Stomach (tissue), 9 donors: ENCODE measurements around the gene LRRC4B. TPM values are rescaled to one million over a fixed set of nuclear protein-coding genes. Genes with fewer than 3 reads are reported as not detected.

Experiments
- DNase-seq, 2 donors: peaks; one replicate each; pipeline versions ENCODE4 v3.0.0 to v3.0.0-alpha.2; 2013 to 2019
- H3K27ac ChIP-seq, 5 donors: fragments of 200-600 bp in 4 of 5; sonication (generic) in 4 of 5; one replicate each; pipeline ENCODE4 v1.5.1; 2013 to 2019; ENCODE audit warnings: mild to moderate bottlenecking in 1 of 5, moderate library complexity in 1 of 5
- H3K27me3 ChIP-seq, 3 donors: fragments of 200-600 bp; sonication (generic); one replicate each; pipeline ENCODE4 v1.5.1; 2017 to 2019; ENCODE audit warnings: mixed run types in 1 of 3
- H3K36me3 ChIP-seq, 4 donors: fragments of 200-600 bp; sonication (generic); 1 replicate in 3 of 4; 2 replicates in 1 of 4; pipeline ENCODE4 v1.5.1; 2016 to 2019
- H3K4me1 ChIP-seq, 4 donors: fragments of 200-600 bp; sonication (generic); one replicate each; pipeline ENCODE4 v1.5.1; 2016 to 2019
- H3K4me3 ChIP-seq, 4 donors: fragments of 200-600 bp; sonication (generic) in 3 of 4; one replicate each; pipeline ENCODE4 v1.5.1; 2016 to 2019; ENCODE audit warnings: mild to moderate bottlenecking in 1 of 4
- H3K9me3 ChIP-seq, 4 donors: fragments of 200-600 bp; sonication (generic); one replicate each; pipeline ENCODE4 v1.5.1; 2016 to 2019
- EP300 ChIP-seq: sonication (generic); formaldehyde crosslinking; IDR thresholded peaks from one replicate; pipeline ENCODE4 v1.6.1; 2017; ENCODE audit warnings: antibody characterized with exemption
- POLR2A ChIP-seq, 4 donors: fragments of 450-650 bp; IDR thresholded peaks; one replicate each; pipeline ENCODE4 v1.6.1; 2016; ENCODE audit warnings: antibody characterized with exemption in 4 of 4, control low read depth in 2 of 4, mild to moderate bottlenecking in 1 of 4, moderate library complexity in 1 of 4
- POLR2AphosphoS5 ChIP-seq, 3 donors: sonication (generic); formaldehyde crosslinking; IDR thresholded peaks; one replicate each; pipeline ENCODE4 v1.6.1; 2016; ENCODE audit warnings: antibody characterized with exemption in 3 of 3
- WGBS, 5 donors: extraction: QIAGEN DNeasy Blood & Tissue Kit in 3 of 5; methylation state at CpG; one replicate each; pipeline versions ENCODE4 v1.1.5 to v1.1.7; 2013 to 2018; 5-methylcytosine and 5-hydroxymethylcytosine counted together
- intact Hi-C: fragments of 100-400 bp; cut with DNase I; formaldehyde crosslinking; loops from one replicate; pipeline ENCODE4 v1.15.1; 2023; ENCODE audit warnings: low total_unique reads
- polyA plus RNA-seq, 3 donors: library from polyadenylated mRNA; stranded (reverse); fragments of 200-250 nt; gene quantifications; one replicate each; pipeline ENCODE4 v1.2.3, GENCODE V29; 2013
- total RNA-seq, 5 donors: library from RNA; depleted of rRNA; stranded (reverse); fragments of >200 nt; gene quantifications; one replicate each; pipeline versions ENCODE4 v1.1.0 to v1.2.3, GENCODE V29; 2014 to 2016
- TF ChIP-seq, protein P1 (sequence below), 7 experiments: fragments of 450-650 bp in 4 of 7; fragments of 200-600 bp in 3 of 7; sonication (generic) in 3 of 7; IDR thresholded peaks; one replicate each; pipeline ENCODE4 v1.5.1; 2016 to 2019; ENCODE audit warnings: antibody characterized with exemption in 7 of 7, control low read depth in 2 of 7, mild to moderate bottlenecking in 1 of 7
- donor health status: healthy with polysubstance abuse.
- donor health status: Bipolar disorder and iron deficiency.
- donor health status: healthy.

LRRC4B gene
- total and polyA plus RNA-seq, 8 donors, result 0.45 to 4.4 (median 1.5) TPM; not detected in 1

DNA sequence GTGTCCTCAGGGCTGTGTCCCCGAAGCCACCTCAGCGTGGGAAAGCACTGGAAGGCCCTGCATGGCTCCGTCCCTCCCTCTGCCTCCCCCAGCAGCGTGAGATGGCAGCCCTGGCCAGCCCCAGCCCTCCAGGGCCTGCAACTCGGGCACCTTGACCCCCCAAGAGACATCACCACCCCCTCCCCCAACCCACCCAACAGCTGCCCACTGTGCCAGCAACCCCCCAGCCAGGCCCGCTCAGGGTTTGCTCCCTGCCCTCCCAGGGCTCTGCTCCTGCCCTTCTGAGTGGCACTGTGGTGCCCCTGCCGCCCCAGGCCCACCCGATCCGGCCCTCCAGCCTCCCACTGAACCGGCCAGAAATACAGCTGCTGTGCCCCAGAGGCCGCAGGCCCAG, 53.1 kb downstream of the LRRC4B start:
- intact Hi-C loops, result no loop called here
- Histone ChIP-seq H3K9me3 (no peaks in the 10 kb centered on the region), H3K27ac (no peak overlapping the region), H3K36me3 (peaks cover 0 to 17% (median 2%) of the 10 kb centered on the region in 4 donors), H3K4me3 (no peak overlapping the region), H3K4me1 (peaks cover 3 to 18% (median 17%) of the 10 kb centered on the region in 4 donors), H3K27me3 (peaks cover 0 to 15% (median 6%) of the 10 kb centered on the region in 3 donors)
- TF ChIP-seq, protein P1, sequence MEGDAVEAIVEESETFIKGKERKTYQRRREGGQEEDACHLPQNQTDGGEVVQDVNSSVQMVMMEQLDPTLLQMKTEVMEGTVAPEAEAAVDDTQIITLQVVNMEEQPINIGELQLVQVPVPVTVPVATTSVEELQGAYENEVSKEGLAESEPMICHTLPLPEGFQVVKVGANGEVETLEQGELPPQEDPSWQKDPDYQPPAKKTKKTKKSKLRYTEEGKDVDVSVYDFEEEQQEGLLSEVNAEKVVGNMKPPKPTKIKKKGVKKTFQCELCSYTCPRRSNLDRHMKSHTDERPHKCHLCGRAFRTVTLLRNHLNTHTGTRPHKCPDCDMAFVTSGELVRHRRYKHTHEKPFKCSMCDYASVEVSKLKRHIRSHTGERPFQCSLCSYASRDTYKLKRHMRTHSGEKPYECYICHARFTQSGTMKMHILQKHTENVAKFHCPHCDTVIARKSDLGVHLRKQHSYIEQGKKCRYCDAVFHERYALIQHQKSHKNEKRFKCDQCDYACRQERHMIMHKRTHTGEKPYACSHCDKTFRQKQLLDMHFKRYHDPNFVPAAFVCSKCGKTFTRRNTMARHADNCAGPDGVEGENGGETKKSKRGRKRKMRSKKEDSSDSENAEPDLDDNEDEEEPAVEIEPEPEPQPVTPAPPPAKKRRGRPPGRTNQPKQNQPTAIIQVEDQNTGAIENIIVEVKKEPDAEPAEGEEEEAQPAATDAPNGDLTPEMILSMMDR (IDR thresholded peaks at IDR 0.05), result no peak
- TF ChIP-seq POLR2AphosphoS5 (IDR thresholded peaks at IDR 0.05) (no peak), EP300 (no peak), POLR2A (IDR thresholded peaks at IDR 0.05) (no peak)
- DNase-seq, result no peak
- WGBS, 5 donors, result 71 to 80% (median 76%) methylated on average over 7 to 11 of the region's 11 CpGs

DNA sequence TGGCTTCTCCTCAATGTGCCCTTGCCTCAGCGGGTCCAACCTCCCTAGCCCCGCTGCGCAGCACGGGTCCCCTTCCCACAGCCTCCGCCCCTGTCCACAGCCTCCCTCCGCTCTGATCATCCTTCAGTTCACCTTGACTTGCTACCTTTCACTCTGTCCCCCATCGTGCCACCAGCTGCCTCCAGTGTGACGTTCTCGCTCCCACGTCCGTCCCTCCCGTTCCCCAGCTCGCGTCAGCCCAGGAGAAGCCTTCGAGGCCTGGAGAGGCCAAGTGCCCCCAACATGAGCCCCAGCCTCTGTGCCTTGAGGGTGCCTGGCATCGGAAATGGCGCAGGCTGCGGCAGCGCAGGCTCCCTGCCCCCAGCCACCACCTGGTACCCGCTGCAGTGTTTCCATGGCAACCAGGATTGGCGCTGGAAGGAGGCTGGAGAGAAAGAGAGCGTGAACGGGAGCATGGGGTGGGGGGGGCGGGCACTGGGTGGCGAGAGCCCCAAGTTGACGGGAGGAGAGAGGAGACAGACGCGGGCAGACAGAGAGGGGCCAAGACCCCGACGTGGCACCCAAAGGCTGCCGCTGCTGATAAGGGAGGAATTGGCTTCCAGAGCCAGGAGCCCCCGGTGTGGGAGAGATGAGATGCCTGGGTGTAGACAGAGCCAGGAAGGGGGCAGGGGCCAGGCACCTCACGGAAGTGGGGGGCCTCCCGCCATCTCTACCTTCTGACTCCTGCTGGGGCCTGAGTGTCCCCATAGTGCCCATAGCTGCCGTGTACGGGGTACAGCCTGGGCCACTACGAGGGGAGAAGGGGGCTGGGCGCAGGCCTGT, 53.7 kb downstream of the LRRC4B start:
- H3K36me3 ChIP-seq, result peaks cover 0 to 17% (median 2%) of the 10 kb centered on the region in 4 donors
- peaks cover 0 to 15% (median 6%) of the 10 kb centered on the region in 3 donors for H3K27me3 ChIP-seq
- peaks cover 5 to 22% (median 20%) of the 10 kb centered on the region in 4 donors for H3K4me1 ChIP-seq
- 38 to 47% (median 40%) methylated on average over 35 to 38 of the region's 38 CpGs for WGBS, 5 donors
- H3K4me3 ChIP-seq, result no peak overlapping the region
- intact Hi-C loops, result no loop called here
- no peak overlapping the region for H3K27ac ChIP-seq
- DNase-seq, result peak in 1 of 2 donors; percentile 68
- TF ChIP-seq EP300 (no peak), POLR2A (IDR thresholded peaks at IDR 0.05) (no peak), POLR2AphosphoS5 (IDR thresholded peaks at IDR 0.05) (no peak)
- TF ChIP-seq, protein P1 (IDR thresholded peaks at IDR 0.05), result no peak
- no peaks in the 10 kb centered on the region for H3K9me3 ChIP-seq

DNA sequence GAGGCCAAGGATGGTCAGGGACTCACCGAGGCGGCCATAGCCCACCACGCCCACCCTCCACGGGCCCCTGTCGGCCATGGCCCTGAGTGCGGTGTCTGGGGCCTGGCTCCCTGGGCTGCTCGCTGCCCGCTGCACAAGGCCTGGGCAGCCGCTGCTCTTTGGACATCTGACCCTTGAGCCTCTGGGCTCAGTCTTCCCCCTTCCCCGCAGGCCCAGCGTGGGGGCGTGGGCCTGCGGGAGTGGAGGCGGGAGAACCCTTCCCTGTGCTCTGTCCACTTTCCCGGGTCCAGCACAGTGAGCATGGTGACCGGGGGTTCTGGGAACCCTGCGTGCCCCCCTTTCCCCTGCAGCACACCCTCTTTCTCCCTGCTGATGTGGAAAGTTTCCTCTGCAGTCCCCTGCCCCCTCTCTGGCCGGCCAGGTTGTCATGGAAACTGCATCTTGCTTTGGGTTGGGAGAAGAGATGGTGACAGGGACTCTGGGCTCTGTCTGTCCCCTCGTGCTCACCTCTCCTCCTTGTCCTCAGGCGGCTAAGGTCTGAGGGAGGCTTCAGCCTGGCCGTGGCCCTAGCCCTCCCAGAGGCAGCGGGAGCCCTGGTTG, 54.4 kb downstream of the LRRC4B start, which contains the start of gene ASPDH:
Gene ASPDH (minus strand): TSS at position 168 of the 600 bp plus-strand sequence. CDS start 90 bp downstream, at position 78.
- no peaks in the 10 kb centered on the region for H3K9me3 ChIP-seq
- H3K4me3 ChIP-seq, result no peak within 1 kb of the TSS
- TF ChIP-seq EP300 (no peak), POLR2AphosphoS5 (IDR thresholded peaks at IDR 0.05) (no peak), POLR2A (IDR thresholded peaks at IDR 0.05) (no peak)
- TF ChIP-seq, protein P1 (IDR thresholded peaks at IDR 0.05), result no peak
- H3K27ac ChIP-seq, result no peak within 1 kb of the TSS
- intact Hi-C loops, result no loop called here
- no peak for DNase-seq
- 32 to 44% (median 39%) methylated on average over 19 to 22 of the region's 22 CpGs for WGBS, 5 donors
- H3K36me3 ChIP-seq, result peaks cover 0 to 15% (median 2%) of the 10 kb centered on the region in 4 donors
- H3K27me3 ChIP-seq, result peaks cover 0 to 15% (median 6%) of the 10 kb centered on the region in 3 donors
- peaks cover 5 to 22% (median 20%) of the 10 kb centered on the region in 4 donors for H3K4me1 ChIP-seq

DNA sequence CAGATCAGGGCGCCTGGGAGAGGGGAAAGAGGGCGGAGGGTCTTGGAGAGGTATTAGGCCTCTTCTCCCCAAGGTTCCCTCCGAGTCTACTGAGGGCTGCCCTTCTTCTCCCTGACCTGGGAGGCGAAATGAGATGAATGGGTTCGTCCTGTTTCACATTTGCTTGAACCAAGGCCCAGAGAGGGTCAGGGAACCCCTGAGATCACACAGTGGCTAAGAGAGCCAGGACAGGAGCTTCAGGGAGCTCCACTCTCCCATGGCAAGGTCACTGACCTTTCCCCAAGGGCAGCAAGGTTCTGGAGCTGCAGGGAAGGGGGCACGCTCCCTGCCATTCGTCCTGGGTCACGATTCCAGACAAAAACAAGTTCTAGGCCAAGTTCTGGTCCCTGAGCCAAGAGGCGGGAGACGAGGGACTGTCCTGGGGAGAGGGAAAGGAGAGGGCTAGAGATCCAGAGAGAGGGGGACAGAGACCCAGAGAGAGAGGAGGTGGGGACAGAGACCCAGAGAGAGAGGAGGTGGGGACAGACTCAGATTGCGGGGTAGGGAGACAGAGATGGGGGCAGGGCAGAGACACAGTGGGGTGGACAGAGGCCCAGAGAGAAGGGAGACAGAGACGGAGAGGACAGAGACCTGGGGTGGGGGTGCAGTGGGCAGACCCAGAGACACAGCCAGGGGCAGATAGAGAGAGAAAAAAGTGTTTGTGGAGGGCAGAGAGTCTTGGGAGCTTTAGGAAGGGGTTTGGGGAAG, 55.1 kb downstream of the LRRC4B start:
- Histone ChIP-seq H3K27ac (no peak overlapping the region), H3K36me3 (peaks cover 0 to 8% (median under 1%) of the 10 kb centered on the region in 4 donors), H3K4me1 (peaks cover 5 to 22% (median 20%) of the 10 kb centered on the region in 4 donors), H3K4me3 (no peak overlapping the region), H3K9me3 (no peaks in the 10 kb centered on the region), H3K27me3 (peaks cover 0 to 15% (median 6%) of the 10 kb centered on the region in 3 donors)
- WGBS, 5 donors, result 52 to 61% (median 60%) methylated on average over 11 to 12 of the region's 12 CpGs
- TF ChIP-seq POLR2A (IDR thresholded peaks at IDR 0.05), result no peak
- no peak for TF ChIP-seq POLR2AphosphoS5 (IDR thresholded peaks at IDR 0.05)
- TF ChIP-seq, protein P1 (IDR thresholded peaks at IDR 0.05), result no peak
- TF ChIP-seq EP300, result no peak
- intact Hi-C loops, result no loop called here
- DNase-seq, result no peak
